ENCODE results near the gene GCSH.
A peak's percentile ranks its signal among the peaks of the same experiment; 100 is the strongest.

The GCSH gene

DNA sequence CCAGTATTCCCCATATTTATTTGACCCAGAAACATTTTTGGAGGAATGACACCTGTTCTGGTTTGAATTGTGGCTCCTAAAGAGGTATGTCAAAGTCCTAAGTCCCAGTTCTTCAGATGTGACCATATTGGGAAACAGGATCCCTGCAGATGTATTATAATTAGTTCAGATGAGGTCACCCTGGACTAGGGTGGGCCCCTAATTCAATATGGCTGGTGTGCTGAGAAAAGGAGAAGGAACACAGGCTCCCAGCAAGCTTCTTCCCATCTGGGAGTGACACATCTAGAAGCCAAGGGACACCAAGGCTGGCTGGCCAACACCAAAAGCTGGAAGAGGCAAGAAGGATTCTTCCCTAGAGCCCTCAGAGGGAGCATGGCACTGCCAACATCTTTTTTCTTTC, 3.8 kb upstream of the GCSH start:
- peak; percentile 3 for DNase-seq

GRCh38 chr16:81097230-81097629, 1.0 kb upstream of the GCSH start:
- no peak for DNase-seq

- no peak for DNase-seq
Measured at GRCh38 chr16:81096715-81097208, 567 bp upstream of the GCSH start.

GRCh38 chr16:81095653-81095952, 592 bp downstream of the GCSH start:
- DNase-seq, result no peak

- DNase-seq, result no peak
Measured at GRCh38 chr16:81094771-81095251, 1.4 kb downstream of the GCSH start.

DNA sequence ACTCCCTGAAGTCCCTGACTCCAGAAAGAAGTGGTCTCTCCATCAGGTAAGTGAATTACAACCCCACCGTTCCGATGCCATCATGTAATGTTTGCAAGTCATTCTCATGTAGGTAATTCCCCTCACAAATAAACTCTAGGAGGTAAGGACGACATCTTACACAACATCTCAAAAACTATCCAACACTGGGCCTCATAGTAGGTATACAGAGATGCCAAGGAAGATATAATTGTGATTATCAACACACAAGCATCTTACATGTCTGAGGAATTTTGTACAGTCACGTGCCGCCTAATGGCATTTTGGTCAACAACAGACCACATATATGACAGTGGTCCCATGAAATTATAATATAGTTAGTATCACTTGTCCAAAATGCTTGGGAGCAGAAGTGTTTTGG, 7.4 kb downstream of the GCSH start:
- DNase-seq, result no peak

DNA sequence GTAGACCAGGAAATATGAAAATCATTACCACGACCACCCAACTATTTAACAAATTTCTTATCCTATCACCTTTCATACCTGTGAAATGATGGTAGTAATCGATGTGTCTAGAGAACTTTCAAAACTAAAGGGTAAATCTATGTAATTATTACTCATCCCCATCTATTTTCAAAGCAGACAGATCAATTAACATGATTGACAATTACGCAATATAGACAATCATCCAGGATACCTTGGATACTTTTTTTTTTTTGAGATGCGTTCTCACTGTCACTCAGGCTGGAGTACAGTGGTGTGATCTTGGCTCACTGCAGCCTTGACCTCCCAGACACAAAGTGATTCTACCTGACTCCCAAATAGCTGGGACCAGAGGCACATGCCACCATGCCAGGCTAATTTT, 15.2 kb downstream of the GCSH start:
- DNase-seq, result no peak

DNA sequence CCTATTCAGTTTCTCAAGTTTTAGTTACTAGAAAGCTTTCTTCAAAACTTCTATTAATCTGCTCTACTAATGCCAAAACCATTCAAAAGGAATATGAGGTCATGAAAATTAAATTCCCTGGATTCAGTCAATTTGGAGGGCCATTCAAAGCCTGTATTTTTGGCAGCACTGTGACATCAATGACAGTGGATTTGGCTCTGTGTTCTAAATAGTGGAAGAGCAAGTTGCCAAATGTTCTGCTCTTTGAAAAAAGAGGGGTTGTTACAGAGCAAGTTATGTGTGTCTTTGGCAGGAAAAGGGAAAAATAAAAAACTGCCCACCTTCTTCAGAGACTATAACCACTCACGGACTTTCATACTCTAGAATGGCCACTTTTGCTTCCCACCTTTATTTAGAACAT, 16.0 kb downstream of the GCSH start:
- no peak for DNase-seq

DNA sequence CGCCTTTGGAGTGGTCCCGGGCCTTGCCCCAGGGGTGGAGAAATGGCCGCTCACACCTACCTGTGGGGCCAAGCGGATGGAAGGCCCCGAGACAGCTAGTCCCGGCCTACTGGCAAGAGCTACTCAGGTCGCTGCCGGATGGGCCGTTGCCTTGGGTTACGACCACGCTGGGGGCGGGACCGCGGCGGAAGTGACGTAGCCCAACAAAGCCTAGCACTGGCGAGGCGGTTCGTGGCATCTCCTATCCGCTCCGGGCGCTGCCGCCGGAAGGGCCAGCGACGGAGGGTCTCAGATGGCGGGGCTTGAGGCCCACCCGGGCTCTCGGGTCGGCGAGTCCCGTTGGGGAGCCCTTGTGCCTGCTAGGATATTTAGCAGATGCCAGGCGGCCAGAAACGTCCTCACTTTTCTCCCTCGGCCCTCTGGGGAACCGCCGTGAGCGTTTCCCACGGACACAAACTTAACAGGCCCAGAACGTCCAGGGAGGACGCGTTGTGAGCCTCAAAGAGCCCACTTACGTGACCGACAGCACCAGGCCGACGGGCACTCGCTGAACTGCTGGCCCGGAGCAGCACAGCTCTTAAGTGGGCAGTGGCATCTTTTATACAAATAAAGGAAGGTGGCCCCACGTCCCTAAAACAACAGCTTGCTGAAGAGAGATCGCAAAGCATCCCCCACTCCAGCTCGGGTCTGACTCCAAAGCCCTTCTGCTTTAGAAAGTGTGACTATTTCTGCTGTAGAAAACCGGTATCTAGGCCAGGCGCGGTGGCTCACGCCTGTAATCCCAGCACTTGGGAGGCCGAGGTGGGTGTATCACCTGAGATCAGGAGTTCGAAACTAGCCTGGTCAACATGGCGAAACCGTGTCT, 18.9 kb downstream of the GCSH start, which contains the start of gene C16orf46:
Gene C16orf46, minus strand, starts transcription at position 163 of the 865 bp plus-strand sequence. CDS start 13,283 bp downstream, outside the sequence.
- DNase-seq, result peak; percentile 95

DNA sequence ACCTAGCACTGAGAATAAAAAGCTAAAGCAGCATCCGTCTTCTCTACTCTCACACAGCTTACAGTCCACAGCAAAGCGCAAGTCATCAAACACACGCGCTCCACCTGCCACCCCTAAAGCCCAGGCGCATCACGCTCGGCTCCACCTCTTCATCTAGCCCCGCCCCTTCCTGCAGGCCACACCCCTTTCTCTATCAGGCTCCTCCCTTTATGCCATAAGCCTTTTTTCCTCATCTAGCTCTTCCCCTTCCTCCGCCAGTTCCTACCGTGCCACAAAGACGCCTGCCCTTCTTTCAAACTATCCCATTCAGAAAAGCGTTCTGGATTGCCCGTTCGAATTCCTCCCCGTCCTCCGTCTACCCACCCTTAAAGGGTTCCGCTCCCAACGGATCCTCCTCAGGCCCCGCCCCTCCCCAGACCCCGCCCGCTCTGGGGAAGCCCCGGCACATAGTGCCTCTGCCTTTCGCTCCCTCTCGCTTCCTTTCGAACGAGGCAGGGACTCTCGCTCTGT, 19.6 kb downstream of the GCSH start:
- peak; percentile 84 for DNase-seq

DNA sequence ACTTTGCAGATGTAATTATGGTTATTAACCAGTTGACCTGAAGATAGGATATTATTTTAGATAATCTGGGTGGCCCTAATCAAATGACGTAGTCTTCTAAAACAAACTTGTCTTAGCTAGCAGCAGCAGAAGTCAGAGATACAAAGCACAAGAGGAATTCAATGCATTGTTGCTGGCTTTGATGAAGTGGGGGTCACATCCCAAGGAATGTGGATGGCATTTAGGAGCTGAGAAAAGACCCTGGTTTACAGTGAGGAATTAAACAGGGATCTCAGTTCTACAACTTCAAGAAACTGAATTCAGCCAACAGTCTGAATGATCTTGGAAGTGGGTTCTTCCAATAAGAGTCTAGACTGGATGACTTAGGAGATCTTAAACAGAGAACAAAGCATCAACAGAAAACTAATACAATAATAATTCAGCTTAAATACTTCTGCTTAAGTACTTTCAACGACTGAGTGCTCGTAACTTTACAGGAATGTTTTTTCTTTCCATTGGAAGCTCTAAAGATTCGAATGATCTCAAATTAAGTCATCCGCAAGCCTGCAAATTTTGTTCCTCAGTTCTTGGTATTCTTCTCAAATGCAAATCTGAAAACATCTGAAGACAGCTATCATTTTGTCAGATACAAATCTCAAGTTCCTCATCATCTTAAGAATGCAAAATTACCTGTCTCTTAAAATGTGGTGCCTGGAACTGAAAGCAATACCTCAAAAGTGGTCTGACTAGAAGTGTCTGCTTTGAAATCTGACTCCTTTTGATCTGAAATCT, 22.4 kb downstream of the GCSH start:
- no peak for DNase-seq

DNA sequence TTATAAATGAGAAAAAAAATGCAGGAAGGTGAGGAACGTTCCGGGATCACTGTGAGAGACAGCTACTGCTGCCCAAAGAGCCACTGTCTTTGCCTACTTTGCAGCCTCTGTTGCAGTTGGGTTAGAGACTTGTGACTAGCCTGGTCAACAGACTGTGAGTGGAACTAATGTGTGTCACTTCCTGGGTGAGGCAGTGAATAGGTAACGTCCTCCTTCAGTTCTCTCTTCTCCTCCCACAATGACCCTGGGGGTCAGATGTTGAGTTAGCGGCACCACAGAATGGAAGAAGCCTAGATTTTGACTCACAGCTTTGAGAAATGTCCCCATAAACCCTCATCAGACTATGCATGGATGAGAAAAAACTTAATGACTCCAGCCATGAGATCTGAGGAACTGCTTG, 24.4 kb downstream of the GCSH start:
- peak; percentile 86 for DNase-seq

DNA sequence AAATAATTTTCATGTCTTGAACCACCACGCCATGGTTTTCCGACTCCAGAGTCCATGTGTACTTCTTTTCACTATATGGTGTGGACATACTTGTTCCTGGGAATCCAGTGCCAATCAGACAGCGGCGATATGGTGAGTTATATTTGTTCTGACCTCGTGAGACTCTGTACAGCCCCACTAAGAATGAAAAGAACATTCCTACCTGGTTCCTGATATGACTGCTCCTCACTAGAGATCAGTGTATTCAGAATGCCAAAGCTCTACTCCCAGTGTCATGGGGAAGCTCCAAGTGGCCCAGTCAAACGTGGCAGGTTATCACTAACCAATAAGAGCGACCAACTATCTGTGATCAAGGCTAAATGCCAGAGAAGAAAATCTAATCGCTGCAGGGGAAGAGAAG, 25.2 kb downstream of the GCSH start:
- DNase-seq, result no peak

GRCh38 chr16:81069063-81069462, 27.1 kb downstream of the GCSH start:
- no peak for DNase-seq

DNA sequence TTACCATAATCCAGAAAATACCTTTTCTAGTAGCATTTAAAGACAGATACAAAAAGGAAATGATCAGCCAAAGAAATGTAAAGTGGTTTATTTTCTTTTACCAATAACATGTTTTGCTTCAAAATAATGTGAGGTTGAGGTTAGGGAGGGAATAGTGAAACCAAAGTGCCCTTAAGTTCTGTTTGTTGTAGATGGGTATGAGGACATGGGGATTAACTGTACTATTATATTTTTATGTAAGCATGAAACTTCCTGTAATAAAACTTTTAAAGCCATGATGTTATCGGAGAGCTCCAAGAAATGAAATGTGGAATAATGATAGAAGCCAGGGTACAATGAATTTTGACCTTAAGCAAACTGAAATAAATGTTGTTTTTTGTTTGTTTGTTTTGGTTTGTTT, 29.0 kb downstream of the GCSH start:
- no peak for DNase-seq

DNA sequence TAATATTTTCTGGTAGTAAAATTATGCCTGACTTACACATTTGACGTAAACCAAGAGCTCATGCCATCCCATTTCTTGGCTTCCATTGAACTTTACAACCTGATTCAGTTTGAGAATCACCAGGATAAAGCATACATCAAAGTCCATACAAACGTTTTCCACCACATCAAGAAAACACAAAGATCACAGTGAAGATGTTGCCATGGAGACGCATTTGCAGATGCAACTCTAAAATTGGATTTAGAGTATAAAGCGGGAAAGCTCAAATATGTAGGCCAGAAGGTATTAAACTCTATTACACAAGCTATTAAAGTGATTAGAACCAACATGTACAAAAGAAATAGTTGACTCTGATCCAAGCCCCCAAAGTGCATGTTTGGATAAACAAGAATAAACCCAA, 29.5 kb downstream of the GCSH start:
- DNase-seq, result no peak

DNA sequence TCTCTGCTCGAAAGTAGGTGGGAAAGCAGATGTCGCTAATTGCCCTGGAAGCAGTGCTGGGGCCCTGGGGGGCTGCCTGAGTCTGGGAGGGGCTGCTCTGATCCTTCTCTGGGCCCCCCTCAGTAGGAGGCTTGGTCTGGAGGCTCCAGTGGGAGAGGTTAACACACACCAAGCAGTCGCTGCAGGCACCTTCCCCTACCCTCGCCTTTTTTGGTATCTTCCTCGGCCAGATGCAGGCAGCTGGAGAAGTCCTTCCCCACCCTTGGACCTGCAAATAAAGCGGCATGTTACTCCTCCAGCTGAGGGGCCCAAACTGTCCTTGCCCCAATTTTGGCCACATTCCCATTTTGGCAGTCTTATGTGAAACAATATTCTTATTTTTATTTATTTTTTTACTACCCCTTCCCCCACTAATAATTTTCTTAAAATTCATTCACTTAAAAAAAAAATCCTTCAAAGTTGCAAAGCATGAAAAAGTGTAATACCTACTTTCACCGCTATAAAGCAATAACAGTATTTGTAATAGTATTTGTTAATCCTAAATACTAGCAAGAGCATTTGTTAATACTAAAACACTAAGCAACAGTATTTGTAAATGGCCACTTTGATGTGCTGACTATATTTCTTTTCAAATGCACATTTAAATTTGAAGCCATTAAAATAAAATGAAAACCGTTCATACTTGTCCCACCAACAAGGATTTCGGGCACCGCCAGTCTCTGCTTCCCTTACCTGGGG, 34.2 kb downstream of the GCSH start:
- no peak for DNase-seq

DNA sequence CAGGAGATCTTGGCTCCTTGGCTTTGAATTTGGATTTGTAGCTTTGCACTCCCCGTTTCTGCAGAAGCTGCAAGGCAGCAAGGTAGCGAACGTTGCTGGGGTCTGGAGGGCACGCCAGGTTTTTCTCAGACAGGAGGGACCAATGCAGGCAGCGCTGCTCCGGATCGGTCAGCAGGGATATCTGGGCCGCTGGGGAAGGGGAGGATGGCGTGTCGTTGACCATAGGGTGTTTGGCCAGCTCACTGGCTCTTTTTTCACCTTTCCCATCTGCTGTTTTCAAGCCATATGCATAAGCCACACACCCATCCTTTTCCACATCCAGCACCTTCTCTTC, 34.9 kb downstream of the GCSH start:
- no peak for DNase-seq

- DNase-seq, result no peak
Measured at GRCh38 chr16:81060576-81061306, 35.5 kb downstream of the GCSH start.

GRCh38 chr16:81053761-81054160, 42.4 kb downstream of the GCSH start:
- DNase-seq, result no peak

- no peak for DNase-seq
Measured at GRCh38 chr16:81042821-81043220, 53.4 kb downstream of the GCSH start.

DNA sequence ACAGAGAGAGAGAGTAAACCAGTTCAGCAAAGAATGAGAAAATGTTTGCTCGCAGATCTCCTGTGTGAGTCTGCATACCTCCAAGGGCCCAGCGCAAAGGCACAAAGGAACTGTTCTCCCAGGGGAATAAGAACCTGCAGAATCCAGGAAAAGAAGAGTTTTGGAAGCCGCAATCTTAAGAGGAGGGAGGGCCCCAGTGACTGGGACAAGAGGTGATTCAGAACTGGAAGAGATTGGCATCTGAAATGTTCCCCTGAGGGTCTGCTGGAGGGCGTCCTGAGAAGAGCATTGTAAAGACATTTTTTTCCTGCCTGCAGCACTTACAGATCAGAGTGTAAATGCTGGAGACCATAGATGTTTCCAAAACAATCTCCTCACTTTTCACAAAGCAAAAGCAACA, 54.5 kb downstream of the GCSH start:
- no peak for DNase-seq

DNA sequence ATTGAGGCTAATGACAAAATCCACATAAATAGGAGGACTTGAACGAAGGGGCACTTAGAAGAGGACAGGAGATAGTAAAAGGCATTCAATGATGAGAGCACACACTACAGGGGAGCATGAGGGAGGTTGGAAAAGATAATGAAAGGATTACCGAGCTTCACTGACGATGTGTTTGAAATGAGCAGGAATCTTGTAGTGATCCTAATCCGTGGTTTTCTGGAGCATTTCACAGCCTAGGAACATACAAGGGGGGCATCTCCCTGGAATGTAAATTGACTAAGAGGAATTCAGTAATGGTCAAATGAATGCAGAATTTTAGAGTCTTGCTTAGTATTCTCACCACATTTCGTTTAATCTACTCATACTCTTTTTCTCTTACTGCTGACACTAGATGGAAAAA, 55.4 kb downstream of the GCSH start:
- no peak for DNase-seq
